Mesendoderm (in vitro differentiated cells): ENCODE measurements around the gene TPM3.

ENCODE experiments used
- small RNA-seq: library from polyadenylated mRNA; stranded (forward); fragments of <200 nt; extraction: miRNeasy Mini kit (QIAGEN cat#:217004); gene quantifications from one replicate; pipeline ENCODE3, GENCODE V24; 2013; ENCODE audit not compliant: insufficient read depth

TPM3 gene

Small RNAs within 50 kb of the gene (small RNA-seq; reads per million reads assigned to genes)
- gene MIR190B: 4.3 reads per million, percentile 65 among the genes with 10 or more reads in this experiment
